Renal cortex interstitium (tissue), 11 donors: ENCODE results near the gene CACNA1B. TPM values are rescaled to one million over a fixed set of nuclear protein-coding genes. Genes with fewer than 3 reads are reported as not detected.

Experiments used
- DNase-seq, 11 donors: peaks; one replicate each; pipeline ENCODE4 v3.0.0-alpha.2; 2013; ENCODE audit warnings: low read depth in 9 of 11, low spot score in 4 of 11; ENCODE audit errors: extremely low read depth in 1 of 11
- polyA plus RNA-seq, 3 donors: library from polyadenylated mRNA; unstranded; fragments of 120-200 nt; gene quantifications; one replicate each; pipeline ENCODE4 v1.2.1, GENCODE V29; 2013; ENCODE audit not compliant: insufficient read length in 3 of 3

CACNA1B gene
- polyA plus RNA-seq, 3 donors, result 0.23 to 0.39 (median 0.27) TPM

DNA sequence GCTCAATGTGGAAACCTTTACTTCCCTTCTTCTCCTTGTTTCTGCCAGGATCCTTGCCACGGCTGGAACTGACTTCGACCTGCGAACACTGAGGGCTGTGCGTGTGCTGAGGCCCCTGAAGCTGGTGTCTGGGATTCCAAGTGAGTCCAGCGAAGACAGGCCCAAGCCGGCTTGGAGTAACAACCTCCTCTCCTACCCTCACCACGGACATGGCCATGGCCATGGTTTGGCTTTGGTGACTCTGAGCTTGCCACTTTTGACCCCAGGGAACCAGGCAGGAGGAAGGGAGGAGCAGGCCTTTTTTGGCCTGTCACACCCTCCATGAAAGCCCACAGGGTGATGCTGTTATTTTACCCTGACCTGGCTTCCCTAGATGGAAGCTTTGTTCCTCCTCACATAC, 35.5 kb downstream of the CACNA1B start:
- DNase-seq, result no peak

DNA sequence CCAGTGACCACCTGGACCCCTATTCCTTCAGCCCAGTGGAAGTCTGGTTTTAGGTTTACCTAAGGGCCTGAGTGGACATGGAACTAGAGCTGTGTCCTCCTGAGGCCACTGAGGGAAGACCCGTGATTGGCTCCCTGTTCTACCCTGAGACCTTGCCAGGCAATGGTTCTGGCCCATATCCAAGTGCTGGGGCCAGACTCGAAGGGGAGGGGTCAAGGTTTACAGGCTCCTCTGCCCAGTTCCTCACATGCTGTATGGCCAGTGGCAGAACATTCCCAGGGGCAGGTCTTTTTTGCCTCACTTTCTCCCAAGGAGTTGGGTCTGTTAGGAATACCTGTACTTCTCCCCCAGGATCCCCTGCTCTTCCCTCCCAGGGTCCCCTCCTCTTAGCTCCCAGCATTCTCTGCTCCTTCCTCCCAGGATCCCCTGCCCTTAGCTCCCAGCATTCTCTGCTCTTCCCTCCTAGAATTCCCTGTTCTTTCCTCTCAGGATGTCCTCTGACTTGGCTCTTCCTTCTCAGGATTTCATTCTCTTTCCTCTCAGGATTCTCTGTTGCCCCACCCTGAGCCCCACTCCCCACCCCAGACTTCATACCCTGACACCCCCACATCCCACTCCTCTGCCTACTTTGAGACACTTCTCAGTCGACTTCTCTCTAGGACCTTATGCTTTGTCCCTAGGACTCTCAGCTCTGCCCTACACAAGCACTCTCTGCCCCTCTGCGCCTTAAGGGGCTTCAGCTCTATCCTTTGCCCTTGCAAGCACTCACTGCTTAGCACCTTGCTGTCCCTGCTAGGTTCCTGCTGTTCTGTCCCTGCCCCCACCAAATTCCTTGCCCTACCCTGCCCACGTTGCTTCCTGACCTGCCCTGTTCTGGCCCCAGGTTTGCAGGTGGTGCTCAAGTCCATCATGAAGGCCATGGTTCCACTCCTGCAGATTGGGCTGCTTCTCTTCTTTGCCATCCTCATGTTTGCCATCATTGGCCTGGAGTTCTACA, 36.5 kb downstream of the CACNA1B start:
- DNase-seq, result no peak

- no peak for DNase-seq
Measured at GRCh38 chr9:137916540-137916939, 39.0 kb downstream of the CACNA1B start.

GRCh38 chr9:137917116-137917515, 39.5 kb downstream of the CACNA1B start:
- no peak for DNase-seq

DNA sequence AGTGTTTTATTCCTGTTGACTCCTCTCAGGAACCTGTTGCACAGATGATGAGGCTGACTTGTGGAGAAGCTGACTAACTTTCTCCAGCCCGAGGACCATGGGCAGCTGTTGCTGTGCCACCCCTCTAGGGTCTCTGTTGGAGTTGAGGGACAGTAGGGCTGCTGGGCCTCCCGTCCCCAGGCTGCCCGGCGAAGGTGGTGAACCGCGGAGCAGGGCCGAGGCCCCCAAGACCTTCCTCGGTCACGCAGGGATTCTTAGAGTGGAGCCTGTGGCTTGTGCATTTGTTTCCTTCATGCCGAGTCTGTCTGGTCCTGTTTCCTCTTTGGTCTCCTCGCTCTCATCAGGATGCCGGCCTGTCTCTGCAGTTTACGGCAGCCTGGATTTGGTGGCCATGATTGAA, 40.2 kb downstream of the CACNA1B start:
- no peak for DNase-seq

- DNase-seq, result peak in 10 of 11 donors; percentile 4 to 31 (median 13)
Measured at GRCh38 chr9:137918331-137919094, 40.9 kb downstream of the CACNA1B start.

DNA sequence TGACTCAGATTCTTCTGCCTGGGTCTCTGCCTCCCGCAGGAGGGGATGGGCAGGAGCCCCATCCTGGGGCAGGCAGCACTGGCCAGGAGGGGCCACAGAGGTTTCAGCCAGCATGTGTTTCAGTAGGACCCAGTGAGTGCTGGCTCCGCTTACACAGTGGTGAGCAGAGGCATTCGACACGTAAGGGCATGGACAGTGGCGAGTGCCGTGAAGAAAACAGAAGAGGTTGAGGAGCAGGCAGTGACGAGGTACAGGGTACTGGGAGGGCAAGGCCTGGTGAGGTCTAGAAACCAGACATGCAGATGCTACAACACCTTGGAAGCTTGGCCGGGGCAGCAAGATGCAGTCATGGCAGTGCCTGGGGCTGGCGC, 41.5 kb downstream of the CACNA1B start:
- DNase-seq, result no peak

DNA sequence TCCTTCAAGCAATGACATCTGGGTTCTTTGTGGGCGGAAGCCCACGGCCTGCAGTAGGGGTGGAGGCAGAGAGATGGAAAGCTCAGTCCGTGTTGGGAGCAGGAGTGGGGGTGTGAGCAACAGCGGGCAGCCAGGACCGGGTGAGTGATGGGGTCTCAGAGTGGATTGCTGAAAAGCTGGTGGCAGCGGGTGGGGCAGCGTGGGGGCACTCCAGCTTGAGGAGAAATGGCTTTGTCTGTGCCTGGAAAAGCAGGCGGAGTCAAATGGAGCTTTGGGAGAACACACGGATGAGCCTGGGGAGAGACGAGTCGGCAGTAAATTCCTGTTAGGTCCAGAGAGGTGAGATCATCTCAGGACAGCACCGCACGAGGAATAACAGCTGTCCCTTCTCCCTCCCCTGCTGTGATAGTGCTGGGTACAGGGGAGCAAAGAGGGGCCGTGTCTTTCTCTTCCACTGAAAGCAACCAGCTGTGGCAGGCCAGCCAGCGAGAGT, 42.1 kb downstream of the CACNA1B start:
- DNase-seq, result peak in 6 of 11 donors; percentile 2 to 17 (median 5)

GRCh38 chr9:137920753-137921152, 43.2 kb downstream of the CACNA1B start:
- DNase-seq, result no peak

- DNase-seq, result no peak
Measured at GRCh38 chr9:137924169-137924568, 46.6 kb downstream of the CACNA1B start.

DNA sequence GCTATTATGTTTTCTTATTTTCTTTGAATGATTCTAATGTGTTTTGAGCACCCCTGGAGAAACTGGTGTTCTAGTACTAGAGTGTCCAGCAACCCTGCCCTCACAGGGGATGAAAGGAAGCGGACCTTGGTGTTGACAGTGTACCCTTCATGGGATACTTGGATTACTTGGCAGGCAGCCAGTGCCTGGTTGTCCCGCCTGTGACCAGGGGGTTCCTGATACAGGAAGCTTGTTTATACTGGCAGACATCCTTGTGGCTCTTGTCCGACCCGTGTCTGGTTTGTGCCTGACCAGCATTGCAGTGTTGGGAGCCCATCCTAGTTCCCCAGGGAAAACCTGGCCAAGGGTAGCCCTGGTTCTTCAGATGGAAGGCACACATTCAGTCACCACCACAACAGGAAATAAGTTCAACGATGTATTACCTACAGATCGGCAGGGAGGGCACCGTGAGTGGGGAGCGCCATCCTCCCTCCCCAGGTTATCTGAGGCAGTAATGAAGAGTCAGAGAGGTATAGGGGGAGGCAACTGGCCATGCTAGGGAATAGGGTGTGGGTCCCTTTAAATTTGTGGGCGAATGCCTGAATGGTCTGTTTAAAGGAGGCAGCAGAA, 47.3 kb downstream of the CACNA1B start:
- DNase-seq, result no peak

DNA sequence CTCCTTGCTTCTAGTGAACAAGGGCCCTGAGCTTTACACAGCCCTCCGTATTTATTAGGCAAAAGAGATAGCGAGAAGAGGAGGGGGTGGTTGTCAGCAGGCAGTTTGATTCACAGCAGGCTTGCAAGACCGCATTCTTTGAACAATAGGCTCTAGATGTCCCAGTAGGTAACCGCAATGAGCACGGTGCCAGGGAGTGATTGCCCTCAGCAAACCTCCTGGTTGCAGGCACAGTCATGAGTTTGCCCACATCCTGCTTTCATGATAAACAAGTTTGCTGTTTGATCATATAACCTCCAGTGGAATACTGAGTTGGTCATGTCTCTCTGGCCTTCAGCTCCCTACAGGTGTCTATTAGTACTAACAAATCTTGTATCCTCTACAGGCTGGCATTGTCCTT, 66.1 kb downstream of the CACNA1B start:
- DNase-seq, result no peak

- no peak for DNase-seq
Measured at GRCh38 chr9:137945581-137945980, 68.0 kb downstream of the CACNA1B start.

DNA sequence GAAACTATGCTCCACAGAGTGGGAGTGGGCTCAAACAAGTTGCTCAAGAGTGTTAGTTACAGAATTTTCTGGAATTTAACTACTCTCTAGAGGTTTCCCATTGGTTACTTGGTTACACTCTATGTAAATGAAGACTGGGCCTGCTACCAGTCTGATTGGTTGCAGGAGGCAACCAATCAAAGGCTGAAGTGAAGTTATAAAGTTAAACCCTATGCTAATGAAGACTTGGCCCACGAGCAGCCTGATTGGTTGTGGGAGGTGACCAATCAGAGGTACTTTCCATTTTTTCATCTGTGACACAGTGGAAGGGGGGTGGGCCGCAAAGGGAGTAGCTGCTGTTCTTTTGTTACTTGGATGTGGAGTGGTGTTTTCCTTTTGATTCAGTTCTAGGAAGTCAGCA, 69.4 kb downstream of the CACNA1B start:
- no peak for DNase-seq

DNA sequence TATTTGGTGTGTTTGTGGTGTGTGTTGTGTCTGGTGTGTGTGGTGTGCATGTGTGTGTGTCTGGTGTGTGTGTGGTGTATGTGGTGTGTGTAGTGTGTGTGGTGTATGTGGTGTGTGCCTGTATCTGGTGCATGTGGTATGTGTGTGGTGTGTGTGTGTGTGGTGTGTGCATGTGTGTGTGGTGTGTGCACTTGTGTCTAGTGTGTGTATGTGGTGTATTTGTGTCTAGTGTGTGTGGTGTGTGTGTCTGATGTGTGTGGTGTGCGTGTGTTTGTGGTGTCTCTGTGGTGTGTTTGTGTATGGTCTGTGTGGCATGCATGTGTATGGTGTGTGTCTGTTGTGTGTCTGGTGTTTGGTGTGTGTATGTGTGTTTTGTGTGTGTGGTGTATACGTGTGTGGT, 71.1 kb downstream of the CACNA1B start:
- no peak for DNase-seq

DNA sequence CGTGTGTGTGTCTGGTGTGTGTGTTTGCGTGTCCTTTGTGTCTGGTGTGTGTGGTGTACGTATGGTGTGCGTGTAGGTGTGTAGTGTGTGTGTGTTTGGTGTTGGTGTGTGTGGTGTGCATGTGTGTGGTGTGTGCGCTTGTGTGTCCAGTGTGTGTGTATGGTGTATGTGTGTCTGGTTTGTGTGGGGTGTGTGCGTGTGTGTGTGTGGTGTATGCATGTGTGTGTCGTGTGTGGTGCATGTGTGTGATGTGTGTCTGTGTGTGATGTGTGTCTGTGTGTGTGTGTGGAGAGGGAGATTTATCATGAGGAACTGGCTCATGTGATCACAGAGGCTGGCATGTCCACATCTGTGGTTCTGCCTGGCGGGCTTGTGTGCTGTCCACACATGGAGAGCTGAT, 71.7 kb downstream of the CACNA1B start:
- no peak for DNase-seq

- DNase-seq, result no peak
Measured at GRCh38 chr9:137951107-137951506, 73.5 kb downstream of the CACNA1B start.

DNA sequence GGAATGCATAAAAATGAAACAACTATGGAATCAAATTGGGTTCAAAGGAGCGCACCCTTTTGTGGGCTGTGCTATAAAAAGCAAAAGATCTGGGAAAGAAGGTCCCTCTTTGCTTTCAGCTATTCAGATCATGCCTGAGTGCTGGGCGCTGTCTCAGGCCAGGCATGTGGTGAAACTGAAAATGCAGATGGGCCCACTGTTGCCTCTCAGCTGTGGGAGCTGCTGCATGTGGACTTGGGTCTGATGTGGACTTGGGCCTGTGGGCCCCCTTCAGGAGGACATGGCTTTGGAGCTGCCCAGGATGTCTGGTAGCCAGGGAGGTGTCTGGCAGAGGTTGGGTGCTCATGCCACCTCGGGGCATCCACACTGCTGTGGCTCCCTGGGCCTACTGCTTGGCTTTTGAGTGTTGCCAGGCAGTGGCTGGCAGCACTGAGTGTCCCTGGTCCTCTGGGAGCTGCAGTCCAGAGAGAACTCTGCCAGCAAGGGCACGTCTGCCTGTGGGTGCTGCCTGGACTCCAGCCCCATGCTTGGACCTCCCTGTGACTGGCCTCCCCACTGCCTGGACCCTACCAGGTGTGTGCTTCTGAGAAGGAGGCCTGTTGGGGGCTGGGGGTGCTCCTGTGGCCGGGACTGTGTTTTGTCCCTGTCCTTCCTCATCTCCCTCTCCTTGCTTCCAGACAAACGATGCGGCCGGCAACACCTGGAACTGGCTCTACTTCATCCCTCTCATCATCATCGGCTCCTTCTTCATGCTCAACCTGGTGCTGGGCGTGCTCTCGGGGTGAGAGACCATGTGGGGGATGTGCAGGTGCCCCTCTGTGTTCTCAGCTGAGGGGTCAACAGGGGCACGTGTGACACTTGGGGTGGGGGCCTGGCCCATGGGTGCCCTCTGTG, 74.3 kb downstream of the CACNA1B start:
- no peak for DNase-seq
